Superior temporal gyrus (tissue), 1 donor: ENCODE measurements around the gene MB.
"Not testable (repeated sequence)": the region's sequence is repeated elsewhere in the genome, so short reads cannot be mapped to it uniquely, and the experiment has no call there.

Source experiments
- DNase-seq: peaks from one replicate; pipeline ENCODE4 v3.0.0-alpha.2; 2016; ENCODE audit errors: extremely low spot score

The MB gene

DNA sequence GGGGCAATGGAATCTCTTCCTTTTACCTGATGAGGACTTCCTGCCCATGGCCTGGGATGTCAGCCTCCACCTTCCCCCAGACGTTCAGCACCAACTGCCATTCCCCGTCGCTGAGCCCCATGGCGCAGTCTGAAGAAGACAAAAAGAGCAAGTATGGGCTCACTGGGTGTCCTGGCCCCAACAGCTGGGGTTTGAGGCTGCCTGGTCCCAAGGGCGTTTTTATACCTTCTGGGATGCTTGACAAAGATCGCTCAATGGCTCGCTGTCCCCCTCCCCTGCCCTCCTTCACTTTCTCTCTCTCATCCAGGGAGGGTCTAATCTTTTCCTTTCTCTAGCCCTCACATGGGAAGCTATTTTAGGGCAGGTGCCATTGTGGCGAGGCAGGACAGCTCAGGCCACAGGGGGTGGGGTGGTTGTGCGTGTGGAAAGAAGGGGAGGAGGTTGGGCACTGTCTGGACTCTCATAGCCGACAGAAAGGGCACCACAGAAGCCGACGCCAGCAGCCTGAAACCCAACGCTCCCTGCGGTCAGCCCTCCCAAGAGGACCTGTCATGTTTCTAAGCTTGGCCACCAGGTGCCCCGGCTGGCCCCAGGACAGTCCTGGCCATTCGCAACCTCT, at the start of gene MB:
Gene MB (minus strand): TSS at position 193 of the 619 bp plus-strand sequence. CDS start 72 bp downstream, at position 121.
- no peak for DNase-seq

DNA sequence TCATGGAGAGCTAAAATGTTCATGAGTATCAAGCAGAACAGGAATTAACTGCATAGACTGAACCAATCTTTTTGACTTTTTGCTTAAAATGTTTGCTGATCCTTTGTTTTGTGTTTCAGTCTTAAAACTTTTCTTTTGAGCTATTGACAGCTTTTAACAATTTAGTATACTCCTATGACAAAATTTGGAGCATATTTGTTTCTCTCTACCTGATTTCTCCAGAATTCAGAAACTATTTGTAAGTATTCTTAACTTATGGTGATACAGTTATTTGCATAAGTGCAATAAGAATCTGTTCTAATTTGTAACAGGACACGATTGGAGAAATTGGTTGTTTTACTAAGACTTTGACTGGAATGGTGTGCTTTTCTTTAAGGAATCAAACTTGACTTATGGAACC, 49.6 kb upstream of the MB start:
- not testable (repeated sequence) for DNase-seq

DNA sequence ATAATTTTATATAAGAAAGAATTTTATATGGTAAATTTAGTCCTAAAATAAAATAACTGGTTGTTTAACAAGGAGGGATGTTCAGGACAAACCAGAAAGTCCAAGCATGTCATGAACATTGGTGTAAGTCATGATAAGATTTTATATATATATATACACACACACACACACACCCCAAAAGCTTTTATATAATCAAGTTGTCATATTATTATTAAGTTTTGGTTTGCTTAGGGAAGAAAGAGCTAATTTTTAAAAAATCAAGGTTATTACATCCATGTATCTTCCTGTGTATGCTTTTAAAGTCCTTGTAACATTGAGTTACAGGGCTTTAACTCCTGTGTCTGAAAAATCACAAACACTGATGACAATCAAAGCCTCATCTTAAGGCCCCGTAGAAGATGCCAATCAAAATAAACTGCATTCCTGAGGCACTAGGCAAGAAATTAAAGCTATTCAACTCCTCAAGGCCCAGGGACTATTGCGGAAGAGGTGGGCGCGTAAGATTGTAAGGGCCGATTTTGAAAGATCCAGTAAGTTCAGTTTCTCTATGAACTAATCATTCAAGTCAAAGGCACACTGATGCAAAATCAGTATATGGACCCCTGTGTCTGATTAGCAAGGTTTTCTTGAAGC, 47.9 kb upstream of the MB start:
- DNase-seq = no peak

DNA sequence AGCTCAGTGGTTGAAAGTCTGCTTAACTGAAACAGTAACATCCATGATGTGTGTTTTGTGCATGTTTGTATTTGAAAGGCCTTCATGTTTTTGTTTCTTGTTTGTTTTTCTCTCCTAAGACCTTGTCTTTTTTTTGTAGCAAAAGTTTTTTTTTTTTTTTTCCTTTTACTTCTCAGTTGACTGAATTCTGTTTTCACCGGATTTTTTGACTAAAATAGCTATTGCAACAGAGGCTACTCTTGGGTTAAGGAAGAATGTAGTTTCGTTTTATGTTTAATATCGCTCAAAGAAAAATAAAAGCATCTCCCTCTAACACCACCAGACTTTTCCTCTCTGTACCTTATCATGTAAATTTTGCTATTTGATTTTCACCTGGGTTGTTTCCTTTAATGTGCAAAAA, 46.2 kb upstream of the MB start:
- no peak for DNase-seq

DNA sequence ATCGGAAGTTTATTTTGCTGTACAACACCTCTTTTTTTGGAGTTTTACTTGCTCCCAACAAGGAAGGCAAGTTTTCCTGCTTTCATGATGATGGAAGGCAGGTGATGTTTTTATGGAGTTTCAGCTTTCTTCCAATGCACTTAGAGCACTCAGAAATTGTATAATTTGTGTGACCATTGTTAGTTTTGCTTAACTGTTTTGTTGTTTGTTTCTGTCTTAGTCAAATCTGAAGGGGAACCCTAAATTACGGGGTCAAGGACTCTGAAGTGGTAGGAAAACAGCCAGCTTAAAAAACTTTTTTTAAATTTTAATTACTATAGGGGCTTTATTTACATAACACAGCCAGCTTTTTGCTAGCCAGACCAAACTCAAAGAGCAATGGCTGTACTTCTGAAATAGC, 45.8 kb upstream of the MB start:
- DNase-seq = no peak

DNA sequence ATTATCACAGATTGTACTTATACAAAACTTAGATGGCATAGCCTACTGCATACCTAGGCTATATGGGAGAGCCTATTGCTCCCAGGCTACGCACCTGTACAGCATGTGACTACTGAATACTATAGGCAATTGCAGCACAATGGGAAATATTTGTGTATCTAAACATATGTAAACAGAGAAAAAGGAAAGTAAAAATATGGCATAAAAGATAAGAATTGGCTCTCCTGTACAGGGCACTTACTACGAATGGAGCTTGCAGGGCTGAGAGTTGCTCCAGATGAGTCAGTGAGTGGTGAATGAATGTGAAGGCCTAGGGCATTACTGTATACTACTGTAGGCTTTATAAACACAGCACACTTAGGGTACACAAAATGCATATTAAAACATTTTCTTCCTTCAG, 44.3 kb upstream of the MB start:
- no peak for DNase-seq

DNA sequence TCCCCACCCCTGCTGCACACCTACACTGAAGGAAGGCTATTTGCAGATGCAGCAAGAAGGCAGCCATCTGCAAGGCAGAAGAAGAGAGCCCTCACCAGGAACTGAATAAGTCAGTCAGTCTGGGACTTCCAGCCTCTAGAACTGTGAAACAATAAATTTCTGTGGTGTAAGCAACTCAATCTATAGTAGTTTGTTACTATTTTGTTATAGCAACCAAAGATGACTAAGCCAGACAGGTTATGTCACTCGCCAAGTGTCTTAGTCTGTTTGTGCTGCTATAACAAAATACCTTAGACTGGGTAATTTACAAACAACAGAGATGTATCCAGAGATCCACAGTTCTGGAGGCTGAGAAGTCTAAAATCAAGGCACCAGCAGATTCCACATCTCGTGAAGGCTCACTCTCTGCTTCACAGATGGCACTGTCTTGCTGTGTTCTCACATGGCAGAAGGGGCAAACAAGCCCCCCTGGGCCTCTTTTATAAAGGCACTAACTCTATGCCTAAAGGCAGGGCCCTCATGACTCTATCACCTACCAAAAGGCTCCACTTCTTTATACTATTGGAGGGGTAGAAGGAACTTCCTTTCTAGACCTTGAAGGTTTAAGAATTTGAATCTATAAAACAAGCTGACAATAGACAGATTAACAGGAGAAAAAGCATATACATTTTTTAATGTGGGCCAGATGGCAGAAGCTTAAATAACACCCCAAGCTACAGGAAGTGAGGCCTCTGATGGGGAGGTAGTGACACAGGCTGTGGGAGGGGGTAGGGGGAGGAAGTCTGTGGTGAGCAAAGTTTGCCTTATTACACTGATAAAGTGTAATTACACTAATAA, 43.4 kb upstream of the MB start:
- no peak for DNase-seq

DNA sequence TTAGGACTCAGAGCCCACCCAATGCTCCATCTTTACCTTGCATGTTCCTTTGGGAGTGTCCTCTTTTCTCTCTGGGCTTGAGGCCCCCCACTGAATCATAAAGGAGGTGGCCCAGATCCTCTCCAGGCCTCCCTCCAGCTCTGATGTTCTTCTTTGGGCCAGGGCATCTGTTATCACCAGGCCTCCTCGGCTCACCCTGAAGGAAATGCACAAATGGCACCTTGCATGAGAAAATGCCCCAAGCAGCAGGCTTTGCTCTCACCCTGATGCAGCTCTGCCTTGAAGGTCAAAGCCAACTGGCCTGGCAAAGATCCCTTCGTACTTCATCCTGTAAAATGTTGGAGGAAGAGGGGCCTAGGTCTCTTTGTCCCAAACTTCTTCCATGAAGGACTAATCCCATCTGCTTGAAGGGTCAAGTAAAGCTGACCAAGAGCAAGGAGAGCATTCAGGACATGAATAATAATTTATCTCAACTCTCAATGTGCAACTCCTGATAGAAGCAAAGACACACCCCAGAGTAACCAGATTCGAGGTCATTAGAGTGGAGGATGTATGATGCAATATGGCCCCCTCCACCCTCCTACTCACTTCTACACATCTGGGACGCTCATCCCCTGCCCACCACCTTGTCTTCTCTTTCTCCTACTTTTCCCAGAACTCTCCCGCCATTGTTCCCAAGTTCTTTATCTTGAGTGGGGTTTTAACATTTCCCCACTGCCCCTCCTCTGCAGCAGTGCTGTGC, 40.6 kb upstream of the MB start:
- DNase-seq = no peak

DNA sequence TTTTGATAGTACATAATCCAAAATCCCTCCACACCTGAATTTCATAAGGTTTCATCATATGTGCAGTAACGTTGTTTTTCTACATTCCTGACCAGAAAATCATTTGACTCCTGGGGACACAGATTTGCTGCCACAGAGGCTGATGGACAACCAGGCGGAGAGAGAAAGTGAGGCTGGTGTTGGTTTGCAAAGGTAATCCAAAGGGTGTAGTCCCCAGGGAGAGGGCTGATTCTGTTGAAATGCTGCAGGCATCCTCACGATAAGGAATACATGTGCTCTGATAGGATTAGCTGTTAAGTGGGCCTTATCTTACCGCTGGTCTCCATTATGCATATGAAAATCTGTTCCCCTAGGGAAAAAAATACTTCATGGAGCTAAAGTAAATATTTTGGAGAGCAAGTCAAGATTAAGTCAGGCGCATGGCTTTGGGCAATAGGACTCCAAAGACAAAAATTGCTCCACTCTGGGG, 39.2 kb upstream of the MB start:
- DNase-seq = no peak

DNA sequence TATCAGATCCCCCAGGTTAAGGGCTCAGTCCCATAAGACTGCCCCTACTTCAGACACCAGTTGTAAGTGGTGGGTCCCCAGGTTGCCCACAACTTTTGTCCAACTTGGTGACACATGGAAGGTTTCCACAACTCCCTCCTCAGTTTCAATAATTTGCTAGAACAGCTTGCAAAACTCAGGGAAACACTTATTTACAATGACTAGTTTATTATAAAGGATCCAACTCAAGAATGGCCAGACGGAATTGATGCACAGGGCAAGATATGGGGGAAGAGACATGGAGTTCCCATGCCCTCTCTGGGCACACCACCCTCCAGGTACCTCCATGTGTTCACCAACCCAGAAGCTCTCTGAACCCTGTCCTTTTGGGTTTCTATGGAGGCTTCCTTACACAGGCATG, 36.7 kb upstream of the MB start:
- no peak for DNase-seq

DNA sequence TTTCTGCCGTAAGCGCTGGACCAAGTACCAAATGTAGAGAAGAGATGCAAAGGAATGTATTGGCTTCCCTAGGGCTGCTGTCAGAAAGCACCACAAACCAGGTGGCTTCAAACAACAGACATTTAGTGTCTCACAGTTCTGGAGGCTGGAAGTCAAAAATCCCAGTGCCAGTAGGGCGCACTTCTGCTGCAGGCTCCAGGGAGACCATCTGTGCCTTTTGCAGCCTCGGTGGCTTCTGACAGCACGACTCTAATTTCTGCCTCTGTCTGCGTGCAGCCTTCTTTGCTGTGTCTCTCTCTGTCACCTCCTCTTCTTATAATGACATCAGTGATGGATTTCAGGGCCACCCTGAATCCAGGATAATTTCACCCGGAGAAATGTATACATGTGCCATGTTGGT, 34.0 kb upstream of the MB start:
- DNase-seq = no peak

DNA sequence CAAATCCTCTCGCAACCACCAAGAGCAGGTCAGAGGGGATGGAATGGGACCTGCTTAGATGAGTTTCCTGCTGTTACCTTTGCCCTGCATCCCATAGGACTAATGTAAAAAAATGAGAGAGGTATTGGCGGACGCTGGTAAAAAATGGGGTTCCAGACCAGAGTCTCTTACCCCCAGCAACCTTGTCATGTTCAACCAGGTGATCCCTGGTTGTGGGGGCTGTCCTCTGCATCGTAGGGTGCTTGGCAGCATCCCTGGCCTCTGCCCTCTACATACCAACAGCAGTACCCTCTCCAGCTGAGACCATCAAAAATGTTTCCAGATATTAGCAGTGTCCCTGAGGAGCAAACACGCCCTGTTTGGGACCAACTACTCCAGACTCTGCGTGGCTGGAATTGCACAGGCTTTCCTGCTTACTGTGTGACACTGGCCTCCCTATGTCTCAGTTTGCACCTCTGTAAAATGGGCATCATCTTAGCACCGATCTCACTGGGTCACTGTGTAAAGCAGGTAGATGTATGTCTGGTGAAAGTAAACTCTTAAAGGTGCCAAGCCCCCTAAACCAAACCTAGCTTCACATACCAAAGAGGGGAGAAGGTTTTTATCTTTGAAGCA, 32.6 kb upstream of the MB start:
- no peak for DNase-seq

DNA sequence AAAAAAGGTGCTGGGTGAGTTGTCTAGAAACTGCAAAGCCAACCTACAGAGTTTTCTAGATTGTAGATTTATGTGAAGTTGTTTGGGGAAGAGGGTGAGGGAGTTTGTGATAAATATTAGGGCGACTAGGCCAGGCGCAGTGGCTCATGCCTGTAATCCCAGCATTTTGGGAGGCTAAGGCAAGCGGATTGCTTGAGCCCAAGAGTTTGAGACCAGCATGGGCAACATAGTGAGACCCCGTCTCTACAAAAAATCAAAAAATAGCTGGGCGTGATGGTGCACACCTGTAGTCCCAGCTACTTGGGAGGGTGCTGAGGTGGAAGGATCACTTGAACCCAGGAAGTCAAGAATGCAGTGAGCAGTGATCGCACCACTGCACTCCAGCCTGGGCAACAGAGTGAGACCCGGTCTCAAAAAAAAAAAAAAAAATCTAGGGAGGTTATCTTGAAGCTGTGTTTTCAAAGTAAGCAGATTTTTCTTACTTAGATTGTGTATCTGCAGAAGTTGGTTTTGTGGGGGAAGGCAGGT, 32.0 kb upstream of the MB start:
- no peak for DNase-seq

DNA sequence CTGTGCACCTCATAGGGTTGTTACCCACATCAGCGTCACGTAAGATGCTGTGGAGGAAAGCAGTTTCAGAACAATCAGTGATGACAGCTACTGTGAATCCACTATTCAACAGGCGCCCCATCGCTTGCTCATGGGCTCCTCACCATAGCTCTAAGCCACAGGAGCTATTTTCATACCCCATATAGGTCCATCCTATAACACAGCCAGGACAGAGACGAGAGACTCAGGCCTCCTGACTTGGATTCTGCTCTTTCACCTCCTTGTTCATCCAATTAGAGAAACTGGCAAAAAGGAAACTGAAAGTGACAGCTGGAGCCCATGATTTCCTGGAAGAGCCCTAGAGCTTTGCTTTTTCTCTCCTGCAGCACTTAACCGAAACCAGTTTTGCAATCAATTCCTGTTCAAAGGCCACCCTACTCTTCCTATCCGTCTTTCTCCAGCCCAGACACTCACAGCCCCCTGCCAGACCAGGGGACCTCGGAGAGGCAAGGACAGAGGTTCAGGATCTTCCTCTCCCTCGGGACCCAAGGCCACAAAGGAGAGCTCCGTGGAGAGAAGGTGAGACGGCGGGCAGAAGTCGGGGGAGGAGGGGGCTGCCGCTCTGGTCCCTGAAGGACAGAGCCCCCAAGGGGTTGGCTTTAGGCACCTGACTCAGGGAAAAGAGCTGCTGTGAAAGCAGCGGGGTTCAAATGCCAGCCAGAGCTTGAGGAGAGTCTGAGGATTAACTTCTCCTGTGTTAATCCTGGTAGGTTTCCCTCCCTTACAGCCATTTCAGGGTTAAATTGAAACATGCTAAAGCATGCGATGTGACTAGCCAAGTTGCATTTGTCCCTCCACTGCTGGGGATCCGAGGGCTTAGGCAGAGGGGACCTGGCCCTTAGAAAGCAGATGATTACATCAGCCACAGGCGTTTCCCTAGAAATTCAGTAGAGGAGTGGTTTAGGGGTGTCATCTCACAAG, 31.2 kb upstream of the MB start, which contains the start of gene APOL6:
Gene APOL6 (plus strand): TSS at position 381 of the 960 bp plus-strand sequence. CDS start 7,980 bp downstream, outside the sequence.
- peak; percentile 73 for DNase-seq

DNA sequence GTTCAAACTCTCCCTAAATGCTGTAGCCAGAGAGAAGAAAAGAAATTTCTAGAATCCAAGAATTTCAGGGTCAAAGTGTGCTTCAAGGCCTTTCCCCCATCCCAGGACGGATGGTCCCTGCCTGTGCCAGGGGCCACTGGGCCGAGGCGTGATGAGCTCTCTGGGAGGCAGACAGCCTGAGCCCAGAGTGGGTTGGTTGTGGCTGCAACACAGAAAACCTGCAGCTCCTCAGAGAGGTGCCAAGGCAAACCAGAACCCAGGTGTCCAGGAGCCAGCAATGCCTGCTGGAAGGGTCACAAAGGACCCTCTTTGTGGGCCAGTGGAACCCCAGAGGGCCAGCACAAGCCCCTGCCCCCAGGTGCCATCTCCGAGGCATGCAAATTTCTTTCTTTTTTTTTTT, 28.5 kb upstream of the MB start:
- DNase-seq = no peak

DNA sequence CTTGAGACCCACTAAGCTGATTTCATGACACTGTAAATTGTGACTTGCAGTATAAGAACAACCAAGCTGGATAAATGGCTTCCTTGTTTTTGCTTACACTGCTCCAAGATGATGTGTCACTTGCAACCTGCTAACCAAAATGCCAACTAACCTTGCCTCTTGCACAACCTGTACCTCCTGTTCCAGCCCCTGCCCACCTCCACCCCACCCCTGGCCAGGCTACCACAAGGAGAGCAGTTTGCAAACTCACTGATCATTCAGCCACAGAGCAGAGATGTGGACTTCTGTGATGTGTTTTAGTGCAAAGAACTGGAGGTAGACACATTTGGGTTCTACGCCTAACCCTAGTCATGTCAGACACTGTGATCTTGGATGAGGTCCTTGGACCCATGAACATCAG, 26.9 kb upstream of the MB start:
- no peak for DNase-seq

DNA sequence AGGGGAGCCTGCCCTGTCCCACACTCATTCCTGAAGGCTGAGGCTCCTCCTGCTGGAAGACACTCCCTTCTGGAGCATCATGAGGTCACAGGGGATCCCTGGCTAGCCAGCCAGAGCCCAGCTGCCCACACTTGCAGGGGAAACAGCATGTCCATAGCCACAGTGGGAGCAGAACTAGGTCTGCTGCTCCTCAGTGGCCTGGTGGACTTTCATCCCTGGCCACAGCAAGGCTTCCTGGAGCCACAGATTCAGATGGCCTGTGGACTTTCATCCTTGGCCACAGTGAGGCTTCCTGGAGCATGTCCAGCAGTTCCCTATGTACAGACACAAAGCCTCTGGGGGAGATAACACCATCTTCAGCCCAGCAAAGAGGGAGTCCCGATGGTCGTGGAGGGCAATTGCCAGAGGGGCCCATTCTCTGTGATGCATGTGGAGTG, 25.2 kb upstream of the MB start:
- no peak for DNase-seq

DNA sequence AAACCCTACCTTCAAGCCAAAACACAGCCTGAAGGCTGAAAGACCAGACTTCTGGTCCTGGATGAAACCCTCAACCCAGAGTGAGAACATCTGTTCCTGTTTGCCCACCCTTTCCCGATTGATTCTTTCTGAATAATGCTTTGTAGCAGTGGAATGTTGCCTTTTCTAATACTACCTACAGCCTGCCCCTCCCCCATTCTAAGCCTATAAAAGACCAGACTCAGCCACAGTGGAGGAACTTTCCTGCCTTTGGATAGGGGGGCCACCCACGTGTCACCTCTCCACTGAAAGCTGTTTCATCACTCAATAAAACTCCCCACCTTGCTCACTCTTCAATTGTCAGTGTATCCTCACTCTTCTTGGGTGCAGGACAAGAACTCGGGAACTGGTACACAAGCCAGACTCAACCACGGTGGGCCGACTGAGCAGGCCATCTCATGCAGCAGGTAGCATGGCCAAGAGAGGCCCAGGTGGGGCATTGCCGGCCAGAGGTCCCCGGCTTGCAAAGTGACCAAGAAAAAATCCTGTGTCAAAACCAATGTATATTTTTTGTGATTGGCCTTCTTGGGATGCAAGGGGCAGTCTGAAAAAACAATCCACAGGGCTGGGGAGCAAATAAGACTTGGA, 24.5 kb upstream of the MB start:
- no peak for DNase-seq

DNA sequence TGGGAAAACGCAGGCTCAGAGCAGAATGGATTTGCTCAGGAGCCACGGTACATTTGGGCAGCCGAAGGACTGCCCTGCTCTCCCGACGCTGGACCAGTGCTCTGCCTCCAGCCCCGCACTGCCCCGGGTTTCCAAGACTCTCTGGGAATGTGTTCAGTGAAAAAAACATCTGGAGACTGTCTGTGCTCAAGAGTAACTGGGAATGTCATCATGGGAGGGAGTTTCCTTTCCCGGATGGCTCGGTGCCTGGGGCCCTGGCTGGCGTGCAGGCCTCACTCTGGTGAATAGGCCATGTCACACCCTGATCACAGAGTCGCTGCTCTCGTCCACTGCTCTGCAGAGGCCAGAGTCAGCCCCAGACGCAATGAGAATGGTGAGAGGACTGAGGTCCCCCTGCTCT, 21.3 kb upstream of the MB start:
- peak; percentile 31 for DNase-seq

DNA sequence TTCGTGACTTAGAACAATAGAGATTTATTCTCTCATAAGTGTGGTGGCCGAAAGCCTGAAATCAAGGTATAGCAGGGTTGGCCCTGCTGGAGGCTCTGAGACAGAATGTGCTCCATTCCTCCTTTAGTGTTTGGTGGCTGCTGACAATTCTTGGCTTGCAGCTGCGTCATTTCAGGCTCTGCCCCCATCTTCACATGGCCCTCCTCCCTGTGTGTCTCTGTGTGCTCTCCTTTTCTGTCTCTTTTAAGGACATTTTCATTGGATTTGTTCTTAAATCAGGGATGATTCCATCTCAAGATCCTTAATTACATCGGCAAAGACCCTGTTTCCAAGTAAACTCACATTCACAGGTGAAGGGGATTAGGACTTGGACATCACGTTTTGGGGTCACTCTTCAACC, 20.9 kb upstream of the MB start:
- no peak for DNase-seq
